CD4-positive, alpha-beta T cell treated with Interleukin-6 at 100 ng/mL for 8 hours (primary cell): ENCODE data around the gene TESK2.
"Not testable (repeated sequence)": the region's sequence is repeated elsewhere in the genome, so short reads cannot be mapped to it uniquely, and the experiment has no call there.

ENCODE experiments used
- DNase-seq: peaks from one replicate; pipeline ENCODE4 v3.0.0-alpha.2; 2020; ENCODE audit warnings: mixed read lengths, low spot score

The TESK2 gene

GRCh38 chr1:45473302-45473701 lies 17.7 kb downstream of the TESK2 start:
- no peak for DNase-seq

- no peak for DNase-seq
Measured at GRCh38 chr1:45470306-45470798, 20.6 kb downstream of the TESK2 start.

- DNase-seq, result not testable (repeated sequence)
Measured at GRCh38 chr1:45467353-45467752, 23.6 kb downstream of the TESK2 start.

DNA sequence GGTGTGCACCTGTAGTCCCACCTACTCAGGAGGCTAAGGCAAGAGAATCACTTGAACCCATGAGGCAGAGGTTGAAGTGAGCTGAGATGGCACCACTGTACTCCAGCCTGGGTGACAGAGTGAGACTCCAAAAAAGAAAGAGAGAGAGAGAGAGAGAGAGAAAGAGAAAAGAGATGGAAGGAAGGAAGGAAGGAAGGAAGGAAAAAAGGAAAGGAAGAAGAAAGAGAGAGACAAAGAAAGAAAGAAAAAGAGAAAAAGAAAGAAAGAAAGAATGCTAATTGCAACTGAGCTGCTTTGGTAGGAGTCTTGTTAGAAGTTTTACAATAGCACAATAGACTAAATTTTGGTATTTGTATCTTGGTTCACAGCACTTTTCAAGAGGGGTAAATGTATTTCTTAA lies 25.7 kb downstream of the TESK2 start:
- DNase-seq, result no peak

DNA sequence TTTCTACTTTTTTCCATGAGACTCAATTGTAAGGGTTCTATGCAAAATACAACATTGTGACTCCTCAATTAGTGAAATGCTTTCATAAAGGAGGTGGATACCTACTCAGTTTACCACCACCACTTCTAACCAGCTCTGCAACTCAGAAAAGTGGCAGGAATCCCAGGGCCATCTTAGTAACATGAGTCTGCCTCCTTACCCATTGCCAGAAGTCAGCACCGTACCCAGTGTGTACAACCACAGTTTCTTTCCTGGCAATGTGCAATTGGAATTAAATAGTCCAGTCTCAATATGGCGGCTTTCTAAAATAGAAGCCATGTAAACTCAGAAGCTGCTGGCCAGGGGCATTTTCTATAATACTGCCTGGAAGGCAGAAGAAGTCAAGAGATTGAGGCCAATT lies 32.1 kb downstream of the TESK2 start:
- DNase-seq, result no peak

DNA sequence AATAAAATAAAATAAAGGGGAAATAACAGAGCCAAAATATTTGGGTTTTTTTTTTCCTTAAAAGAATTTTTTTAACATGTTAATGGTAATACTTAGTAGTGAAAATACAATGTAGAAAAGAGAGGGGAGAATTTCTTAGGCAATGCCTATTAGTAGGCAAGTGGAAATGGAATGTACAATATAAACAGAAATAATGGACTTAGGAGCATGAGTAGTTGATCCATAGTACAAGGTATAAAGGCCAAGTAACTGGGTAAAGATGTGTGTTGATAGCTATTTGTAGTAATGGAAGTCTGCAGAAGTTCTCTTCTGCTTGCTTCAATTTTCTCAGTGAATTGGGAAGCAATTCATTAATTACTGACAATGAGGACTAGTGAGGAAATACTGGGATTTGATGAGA lies 34.4 kb downstream of the TESK2 start:
- DNase-seq, result no peak

DNA sequence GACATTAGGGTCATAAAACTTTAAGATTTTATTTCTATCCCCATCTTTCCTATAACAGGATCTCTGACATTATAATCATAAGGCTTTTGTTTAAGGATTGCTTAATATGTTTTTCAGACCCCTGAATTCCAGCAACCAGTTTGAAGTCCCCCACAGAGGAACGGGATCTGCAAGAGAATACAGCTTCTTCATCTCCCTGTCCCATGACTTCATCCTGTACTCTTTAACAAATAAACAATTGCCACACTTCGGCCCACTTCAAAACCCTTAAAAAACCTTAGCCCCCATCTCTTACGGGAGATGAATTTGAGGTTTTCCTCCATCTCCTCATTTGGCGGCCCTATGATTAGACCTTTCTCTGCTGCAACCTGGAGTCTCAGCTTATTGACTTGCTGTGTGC lies 35.8 kb downstream of the TESK2 start:
- no peak for DNase-seq

GRCh38 chr1:45454464-45454863 lies 36.5 kb downstream of the TESK2 start:
- DNase-seq, result no peak

DNA sequence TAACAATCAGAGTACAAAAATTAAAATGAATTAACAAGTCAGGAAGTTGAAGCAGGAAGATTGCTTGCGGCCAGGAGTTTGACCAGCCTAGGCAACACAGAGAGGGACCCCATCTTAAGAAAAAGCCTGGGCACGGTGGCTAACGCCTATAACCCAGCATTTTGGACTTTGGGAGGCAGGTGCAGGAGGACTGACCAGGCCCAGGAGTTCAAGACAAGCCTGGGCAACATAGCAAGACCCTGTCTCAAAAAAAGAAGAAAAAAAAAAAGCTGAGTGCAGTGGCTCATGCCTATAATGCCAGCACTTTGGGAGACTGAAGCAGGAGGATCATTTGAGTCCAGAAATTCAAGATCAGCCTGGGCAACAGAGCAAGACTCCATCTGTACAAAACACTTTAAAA lies 38.5 kb downstream of the TESK2 start:
- DNase-seq, result no peak

DNA sequence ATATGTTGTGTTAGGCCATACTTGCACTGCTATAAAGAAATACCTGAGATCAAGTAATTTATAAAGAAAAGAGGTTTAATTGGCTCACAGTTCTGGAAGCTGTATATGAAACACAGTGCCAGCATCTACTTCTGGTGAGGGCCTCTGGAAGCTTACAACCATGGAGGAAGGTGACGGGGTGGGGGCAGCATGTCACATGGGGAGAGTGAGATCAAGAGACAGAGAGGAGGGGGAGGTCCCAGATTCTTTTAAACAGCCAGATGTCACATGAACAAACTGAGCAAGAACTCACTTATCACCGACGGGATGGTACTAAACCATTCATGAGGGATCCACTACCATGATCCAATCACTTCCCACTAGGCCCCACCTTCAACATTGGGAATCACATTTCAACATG lies 42.6 kb downstream of the TESK2 start:
- DNase-seq, result no peak

GRCh38 chr1:45446950-45447672 lies 43.9 kb downstream of the TESK2 start:
- no peak for DNase-seq

DNA sequence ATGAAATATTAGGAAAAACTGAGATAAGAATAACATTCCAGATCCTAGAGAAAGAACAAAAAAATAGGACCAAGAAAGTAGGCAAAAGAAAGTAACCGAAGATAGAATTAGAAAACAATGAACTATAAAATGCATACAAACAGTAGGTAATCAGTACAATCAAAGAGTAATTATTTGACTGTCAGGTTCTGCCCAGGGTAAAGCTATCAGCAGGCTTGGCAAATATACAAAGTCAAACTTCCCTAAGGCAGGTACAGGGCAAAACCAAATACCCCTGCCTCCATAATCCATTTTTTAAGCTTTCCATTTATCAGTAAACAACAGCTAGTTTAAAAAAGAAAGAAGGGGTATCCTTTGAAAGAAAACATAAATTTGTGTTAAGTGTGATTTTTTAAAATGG lies 44.4 kb downstream of the TESK2 start:
- no peak for DNase-seq

- DNase-seq, result no peak
Measured at GRCh38 chr1:45444609-45445131, 46.3 kb downstream of the TESK2 start.

- DNase-seq, result no peak
Measured at GRCh38 chr1:45443580-45444446, 47.1 kb downstream of the TESK2 start.

DNA sequence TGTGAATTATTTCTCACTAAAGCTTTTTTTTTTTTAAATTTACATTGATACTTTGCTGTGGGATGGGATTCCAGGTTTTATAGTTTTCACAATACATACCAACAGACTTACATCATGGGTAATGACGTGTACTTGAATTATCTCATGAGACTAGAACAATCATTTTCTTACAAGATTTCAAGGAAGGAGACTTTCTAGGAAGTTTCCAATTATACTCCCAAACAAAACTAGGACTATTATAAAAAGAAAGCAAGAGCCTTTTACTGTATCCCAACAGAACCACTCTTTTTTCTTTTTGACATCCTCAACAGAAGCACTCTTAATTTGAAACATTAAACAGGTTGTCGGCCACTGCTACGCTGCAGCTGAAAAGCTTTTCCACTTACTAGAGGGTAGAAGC lies 48.7 kb downstream of the TESK2 start:
- no peak for DNase-seq

DNA sequence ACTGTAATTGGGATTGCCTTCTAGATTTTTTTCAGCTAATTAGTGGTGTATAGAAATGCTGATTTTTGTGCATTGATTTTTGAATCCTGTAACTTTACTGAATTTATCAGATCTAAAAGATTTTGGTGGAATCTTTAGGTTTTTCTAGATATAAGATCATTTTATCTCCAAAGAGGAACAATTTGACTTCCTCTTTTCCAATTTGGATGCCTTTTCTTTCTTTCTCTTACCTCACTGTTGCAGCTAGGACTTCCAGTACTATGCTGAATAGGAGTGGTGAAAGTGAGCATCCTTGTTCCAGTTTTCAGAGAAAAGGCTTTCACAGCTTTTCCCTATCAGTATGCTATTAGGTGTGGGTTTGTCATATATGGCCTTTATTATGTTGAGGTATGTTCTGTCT lies 53.6 kb downstream of the TESK2 start:
- DNase-seq, result no peak

DNA sequence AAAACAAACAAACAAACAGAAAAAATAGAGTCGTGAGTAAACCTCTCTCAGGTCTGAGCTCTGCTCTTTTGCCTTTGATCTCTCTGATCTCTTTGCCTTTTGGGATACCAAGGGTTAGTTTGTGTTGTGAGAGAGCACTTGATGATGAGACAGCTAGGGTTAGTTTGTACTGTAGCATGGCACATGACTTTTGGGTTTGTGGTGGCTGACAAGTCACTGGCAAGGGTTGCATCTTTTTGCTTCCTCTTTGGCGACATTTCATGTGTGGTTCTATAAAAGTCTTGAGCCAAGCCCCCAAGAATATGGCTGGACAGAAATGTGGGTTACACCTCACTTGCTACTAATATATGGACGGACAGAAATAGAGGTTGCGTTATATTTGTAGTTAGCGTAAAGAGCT lies 60.5 kb downstream of the TESK2 start:
- DNase-seq, result no peak

- DNase-seq, result no peak
Measured at GRCh38 chr1:45429561-45430159, 61.3 kb downstream of the TESK2 start.

DNA sequence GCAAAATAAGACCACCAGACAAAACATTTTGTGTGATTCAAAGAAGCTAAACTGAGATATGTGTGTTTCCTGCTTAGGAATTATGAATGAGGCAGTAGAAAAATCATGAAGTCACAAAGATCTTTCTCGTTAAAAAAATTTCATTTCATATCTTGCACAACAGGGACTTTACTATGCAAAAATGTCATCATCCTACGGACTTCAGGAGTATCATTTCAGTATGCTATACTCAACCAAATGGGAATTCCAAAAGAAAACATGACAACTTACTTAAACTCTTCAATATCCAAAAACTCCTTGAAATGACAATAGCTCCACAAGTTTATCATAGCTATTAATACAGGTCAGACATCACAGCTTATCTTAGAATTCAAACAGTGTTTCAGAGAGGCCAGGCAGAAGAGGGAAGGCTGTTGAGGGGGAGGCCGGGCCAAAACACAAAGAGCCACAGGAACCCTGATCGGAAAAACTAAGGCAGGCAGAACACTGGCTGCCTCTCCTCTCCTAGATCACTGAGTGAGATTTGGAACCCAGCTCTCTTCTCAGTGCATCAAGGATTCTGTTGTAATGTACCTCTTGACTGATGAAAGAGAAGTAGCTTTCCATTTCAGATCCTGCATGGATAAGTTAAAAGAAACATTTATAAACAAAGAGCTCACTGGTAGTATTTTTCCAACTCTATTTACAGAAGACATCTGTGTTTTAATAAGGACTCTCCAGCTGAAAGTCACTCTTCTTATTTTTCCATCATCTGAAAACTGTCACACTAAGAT lies 66.9 kb downstream of the TESK2 start:
- DNase-seq, result no peak

DNA sequence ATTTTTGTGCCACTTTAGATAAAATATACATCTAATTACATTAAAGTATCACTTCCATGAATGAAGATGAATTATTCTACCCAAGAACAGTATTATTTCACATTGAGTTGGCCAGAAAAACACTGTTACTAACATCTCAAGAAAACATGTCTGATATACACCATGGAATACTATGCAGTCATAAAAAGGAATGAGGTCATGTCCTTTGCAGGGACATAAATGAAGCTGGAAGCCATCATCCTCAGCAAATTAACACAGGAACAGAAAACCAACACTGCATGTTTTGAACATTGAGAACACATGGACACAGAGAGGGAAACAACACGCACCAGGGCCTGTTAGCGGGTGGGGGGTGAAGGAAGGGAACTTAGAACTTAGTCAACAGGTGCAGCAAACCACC lies 69.0 kb downstream of the TESK2 start:
- DNase-seq, result no peak

DNA sequence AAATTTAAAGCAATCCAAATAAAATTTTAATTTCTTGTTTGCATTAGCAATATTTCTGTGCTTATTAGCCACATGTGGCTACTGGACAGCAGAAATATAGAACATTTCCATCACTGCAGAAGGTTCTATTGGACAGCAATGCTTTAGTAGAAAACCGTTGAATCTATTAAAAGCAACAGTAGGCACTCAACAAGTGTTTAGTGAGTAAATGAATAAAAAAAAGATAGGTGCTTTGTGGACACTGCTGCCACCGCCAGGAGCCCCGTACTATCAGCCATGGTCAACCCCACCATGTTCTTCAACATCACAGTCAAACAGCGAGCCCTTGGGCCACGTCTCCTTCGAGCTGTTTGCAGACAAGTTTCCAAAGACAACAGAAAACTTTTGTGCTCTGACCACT lies 76.2 kb downstream of the TESK2 start:
- no peak for DNase-seq

DNA sequence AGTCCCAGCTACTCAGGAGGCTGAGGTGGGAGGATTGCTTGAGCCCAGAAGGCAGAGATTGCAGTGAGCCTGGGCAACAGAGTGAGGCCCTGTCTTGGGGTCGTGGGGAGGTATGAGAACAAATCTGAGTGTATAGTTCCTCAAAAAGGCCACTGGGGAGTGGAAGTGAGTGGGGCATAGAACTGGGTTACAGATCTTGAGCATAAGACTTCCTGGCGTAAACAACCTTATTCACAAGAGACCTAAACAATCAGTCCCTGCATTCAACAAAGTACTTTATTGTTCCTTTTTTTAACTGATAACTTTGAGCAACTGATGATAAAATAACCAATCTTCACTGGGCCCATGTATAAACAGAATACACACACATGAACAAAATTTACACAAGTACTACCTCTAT lies 78.1 kb downstream of the TESK2 start:
- no peak for DNase-seq
